Fibroblast of the aortic adventitia (primary cell): Measurements from ENCODE around the gene FSTL4. TPM values are rescaled to one million over a fixed set of nuclear protein-coding genes. Genes with fewer than 3 reads are reported as not detected.

ENCODE experiments used
- DNase-seq: peaks from one replicate; pipeline ENCODE4 v3.0.0-alpha.2; 2010; ENCODE audit warnings: low read depth
- H3K4me3 ChIP-seq: 2 replicates; pipeline ENCODE4 v1.5.1; 2011; ENCODE audit warnings: low read depth, mild to moderate bottlenecking, control low read depth, low read length, moderate library complexity
- total RNA-seq: library from RNA; depleted of rRNA; stranded (reverse); fragments of >200 nt; gene quantifications from 2 replicates; pipeline ENCODE4 v1.2.3, GENCODE V29; 2012; ENCODE audit warnings: low replicate concordance
- TF ChIP-seq, protein P1 (sequence below): IDR thresholded peaks from 2 replicates; pipeline ENCODE4 v1.5.1; 2011; ENCODE audit warnings: mild to moderate bottlenecking, low read length, control low read depth, inconsistent platforms; ENCODE audit not compliant: insufficient read depth

The FSTL4 gene
- total RNA-seq, 1 donor: not detected

DNA sequence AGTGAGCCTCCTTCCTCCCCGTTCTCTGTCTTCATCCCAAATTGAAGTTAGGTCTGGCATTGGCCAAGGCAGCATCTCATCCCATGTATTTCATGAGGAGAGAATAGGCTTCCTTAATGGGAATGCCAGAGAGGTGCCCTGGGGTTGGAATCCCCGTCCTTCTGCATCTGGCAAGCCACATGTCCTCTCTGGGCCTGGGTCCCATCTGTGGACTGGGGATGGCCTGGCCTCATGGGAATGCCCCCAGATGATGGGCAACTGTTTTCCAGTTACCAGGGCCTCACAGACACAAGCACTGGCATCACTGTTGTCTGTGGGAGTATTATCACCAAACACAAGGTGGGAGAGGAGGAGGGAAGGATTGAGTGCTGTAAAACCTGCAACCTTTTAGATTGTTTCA is 153.9 kb downstream of the FSTL4 start:
- no peak for DNase-seq
- TF ChIP-seq, protein P1, sequence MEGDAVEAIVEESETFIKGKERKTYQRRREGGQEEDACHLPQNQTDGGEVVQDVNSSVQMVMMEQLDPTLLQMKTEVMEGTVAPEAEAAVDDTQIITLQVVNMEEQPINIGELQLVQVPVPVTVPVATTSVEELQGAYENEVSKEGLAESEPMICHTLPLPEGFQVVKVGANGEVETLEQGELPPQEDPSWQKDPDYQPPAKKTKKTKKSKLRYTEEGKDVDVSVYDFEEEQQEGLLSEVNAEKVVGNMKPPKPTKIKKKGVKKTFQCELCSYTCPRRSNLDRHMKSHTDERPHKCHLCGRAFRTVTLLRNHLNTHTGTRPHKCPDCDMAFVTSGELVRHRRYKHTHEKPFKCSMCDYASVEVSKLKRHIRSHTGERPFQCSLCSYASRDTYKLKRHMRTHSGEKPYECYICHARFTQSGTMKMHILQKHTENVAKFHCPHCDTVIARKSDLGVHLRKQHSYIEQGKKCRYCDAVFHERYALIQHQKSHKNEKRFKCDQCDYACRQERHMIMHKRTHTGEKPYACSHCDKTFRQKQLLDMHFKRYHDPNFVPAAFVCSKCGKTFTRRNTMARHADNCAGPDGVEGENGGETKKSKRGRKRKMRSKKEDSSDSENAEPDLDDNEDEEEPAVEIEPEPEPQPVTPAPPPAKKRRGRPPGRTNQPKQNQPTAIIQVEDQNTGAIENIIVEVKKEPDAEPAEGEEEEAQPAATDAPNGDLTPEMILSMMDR: no peak
- H3K4me3 ChIP-seq: no peak overlapping the region

- no peak for DNase-seq
- H3K4me3 ChIP-seq: no peak overlapping the region
- TF ChIP-seq, protein P1: no peak
Observed at GRCh38 chr5:133457439-133458355, 154.6 kb downstream of the FSTL4 start.

DNA sequence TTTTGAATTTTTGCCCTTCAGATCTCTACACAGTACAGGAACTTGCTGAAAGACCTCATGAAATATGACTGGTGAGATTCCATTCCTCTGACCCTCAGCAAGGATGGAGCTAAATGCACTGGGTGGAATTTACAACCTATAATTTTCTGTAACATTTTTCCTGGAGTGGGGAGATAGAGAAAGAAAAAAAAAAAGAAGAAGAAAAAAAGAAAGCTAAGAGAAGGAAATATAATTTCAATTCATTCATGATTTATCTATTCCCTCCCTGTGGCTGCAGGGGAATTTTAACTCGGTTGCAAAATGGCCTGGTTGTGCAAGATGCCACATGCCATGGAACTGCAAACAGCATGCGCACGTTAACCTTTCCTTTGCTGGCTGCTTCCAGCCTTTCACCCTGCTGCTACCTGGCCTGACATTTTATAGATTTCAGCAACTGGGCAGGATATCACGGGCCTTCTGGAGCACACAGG is 155.4 kb downstream of the FSTL4 start:
- no peak for DNase-seq
- TF ChIP-seq, protein P1: no peak

GRCh38 chr5:133455676-133456075 is 156.7 kb downstream of the FSTL4 start:
- no peak for DNase-seq
- TF ChIP-seq, protein P1: no peak
- H3K4me3 ChIP-seq: no peak overlapping the region

More for the DNA sequence above, 155.4 kb downstream of the FSTL4 start:
- H3K4me3 ChIP-seq: no peak overlapping the region

DNA sequence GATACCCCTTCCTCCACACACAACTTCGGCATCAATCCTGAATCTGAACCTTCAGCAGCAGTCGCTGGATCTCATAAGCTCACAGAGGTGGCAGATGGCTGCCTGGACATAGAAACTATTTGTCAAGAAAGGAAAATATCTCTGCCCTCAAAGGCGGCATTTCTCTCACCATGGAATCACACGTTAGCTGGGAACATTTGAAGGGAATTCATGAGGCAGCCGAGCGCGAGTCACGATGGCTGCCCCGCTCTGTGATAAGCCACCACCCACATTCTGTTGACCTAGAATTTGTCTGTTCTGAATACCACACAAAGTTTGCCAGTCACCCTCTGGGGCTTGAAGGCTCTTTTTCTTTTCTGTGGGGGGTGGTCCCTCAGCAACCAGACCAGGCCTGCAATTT is 157.9 kb downstream of the FSTL4 start:
- DNase-seq: no peak
- TF ChIP-seq, protein P1: no peak
- H3K4me3 ChIP-seq: no peak overlapping the region

DNA sequence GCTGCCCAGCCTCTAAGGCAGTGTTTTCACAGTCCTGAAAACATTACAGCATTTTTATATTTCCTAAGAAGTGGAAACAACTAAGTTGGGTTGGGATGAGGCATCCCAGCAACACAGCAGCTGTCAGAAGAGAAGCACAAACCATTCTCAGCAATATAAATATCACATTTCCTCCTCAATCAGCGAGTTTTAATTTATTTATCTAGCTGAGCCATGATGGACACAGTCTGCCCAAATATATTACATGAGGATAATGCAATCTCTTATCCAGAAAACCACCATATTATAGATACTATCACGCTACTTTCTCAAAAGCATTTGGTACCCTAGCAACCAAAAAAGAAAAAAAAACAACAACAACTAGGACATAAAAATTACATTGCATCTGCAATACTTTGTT is 158.5 kb downstream of the FSTL4 start:
- no peak for DNase-seq
- TF ChIP-seq, protein P1: no peak

More for the DNA sequence above, 158.5 kb downstream of the FSTL4 start:
- H3K4me3 ChIP-seq: no peak overlapping the region
